Measurements from ENCODE around the gene PCGF3.

The PCGF3 gene, protein sequence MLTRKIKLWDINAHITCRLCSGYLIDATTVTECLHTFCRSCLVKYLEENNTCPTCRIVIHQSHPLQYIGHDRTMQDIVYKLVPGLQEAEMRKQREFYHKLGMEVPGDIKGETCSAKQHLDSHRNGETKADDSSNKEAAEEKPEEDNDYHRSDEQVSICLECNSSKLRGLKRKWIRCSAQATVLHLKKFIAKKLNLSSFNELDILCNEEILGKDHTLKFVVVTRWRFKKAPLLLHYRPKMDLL

DNA sequence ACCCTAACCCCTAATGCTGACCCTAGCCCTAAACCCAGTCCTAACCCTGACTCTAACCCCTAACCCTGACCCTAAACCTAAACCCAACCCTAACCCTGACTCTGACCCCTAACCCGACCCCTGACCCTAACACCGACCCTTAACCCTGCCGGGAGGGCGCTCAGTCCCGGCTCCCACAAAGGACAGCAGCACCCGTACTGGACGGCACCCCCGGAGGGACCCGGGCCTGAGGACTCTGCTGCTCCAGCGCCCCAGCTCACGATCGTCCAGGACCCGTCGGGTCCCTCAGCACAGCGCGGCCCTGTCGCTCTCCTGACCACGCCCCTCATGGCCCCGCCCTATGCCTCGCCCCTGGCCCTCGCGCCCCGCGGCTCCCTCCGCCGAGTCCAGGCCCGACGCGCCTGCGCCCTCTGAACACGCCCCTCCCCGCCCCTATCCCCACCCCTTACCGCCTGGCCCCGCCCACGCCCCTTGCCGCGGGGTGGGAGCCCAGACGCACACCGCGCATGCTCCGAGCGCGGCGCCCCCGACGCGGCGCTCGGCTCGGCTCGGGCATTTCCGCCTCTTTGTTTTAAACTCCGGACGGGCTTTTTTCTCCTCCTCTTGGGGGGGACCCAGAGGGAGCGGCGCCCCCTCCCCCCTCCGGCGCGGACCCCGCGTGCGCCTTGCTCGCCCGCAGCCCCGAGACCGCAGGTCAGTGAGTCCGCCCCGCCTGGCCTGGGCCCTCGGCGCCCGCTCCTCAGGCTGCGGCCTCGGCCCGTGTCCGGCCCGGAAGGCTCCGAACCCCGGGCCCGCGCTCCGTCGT, at the start of gene PCGF3:
Gene PCGF3, plus strand, starts transcription at position 555 of the 805 bp plus-strand sequence. CDS start 27,849 bp downstream, outside the sequence.
- Mint-ChIP-seq H3K4me1 (ENCODE audit: low read depth) (peaks cover 22% of the 10 kb centered on the region), H3K9me3 (no peaks in the 10 kb centered on the region), H3K36me3 (ENCODE audit: low read depth) (peaks cover 3% of the 10 kb centered on the region), H3K27ac (peak within 1 kb of the TSS; percentile 11), H3K4me3 (peak within 1 kb of the TSS; percentile 63), H3K27me3 (no peaks in the 10 kb centered on the region)

DNA sequence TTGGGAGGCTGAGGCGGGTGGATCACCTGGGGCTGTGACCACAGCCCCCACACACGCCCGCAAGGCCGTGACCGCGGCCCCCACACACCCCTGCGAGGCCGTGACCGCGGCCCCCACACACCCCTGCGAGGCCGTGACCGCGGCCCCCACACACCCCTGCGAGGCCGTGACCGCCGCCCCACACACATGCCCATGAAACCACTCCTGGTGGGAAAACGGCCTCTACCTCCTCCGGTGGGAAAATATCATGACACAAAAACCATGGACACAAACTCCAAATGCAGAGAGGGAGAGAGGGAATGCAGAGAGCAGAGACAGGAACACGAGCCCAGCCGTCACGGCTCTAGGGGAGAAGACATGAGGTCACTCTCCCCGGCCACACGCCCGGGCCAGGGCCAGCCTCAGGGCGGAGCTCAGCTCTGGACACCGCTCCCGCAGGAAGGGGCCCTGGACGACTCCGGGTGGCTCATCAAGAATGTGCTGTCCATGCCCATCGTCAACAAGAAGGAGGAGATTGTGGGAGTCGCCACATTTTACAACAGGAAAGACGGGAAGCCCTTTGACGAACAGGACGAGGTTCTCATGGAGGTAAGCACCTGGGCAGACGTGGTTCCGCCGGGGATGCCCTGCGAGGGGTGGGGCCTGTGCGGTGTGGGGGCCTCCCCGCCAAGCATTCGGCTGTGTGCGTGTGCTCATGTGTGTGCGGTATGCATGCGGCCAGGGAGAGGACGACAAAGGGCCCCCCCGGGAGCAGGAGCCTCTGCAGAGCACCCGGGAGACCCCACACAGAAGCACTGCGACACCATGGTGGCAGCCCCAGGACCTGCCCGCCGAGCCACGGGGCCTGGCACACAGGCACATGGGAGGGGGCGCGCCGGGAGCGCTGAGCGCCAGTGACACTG, 48.9 kb upstream of the PCGF3 start:
- no peaks in the 10 kb centered on the region for H3K9me3 Mint-ChIP-seq
- no peaks in the 10 kb centered on the region for H3K4me1 Mint-ChIP-seq (ENCODE audit: low read depth)
- H3K27me3 Mint-ChIP-seq, result peaks cover 6% of the 10 kb centered on the region
- H3K27ac Mint-ChIP-seq, result no peak overlapping the region
- H3K4me3 Mint-ChIP-seq, result no peak overlapping the region
- no peaks in the 10 kb centered on the region for H3K36me3 Mint-ChIP-seq (ENCODE audit: low read depth)

DNA sequence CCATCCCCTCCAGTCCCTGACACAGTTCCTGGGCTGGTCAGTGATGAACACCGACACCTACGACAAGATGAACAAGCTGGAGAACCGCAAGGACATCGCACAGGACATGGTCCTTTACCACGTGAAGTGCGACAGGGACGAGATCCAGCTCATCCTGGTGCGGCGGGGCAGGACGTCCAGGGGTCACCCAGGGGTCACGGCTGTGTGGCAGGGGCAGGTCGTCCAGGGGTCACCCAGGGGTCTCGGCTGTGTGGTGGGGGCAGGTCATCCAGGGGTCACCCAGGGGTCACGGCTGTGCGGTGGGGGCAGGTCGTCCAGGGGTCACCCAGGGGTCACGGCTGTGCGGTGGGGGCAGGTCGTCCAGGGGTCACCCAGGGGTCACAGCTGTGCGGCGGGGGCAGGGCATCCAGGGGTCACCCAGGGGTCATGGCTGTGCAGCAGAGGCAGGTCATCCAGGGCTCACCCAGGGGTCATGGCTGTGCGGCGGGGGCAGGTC, 48.2 kb upstream of the PCGF3 start:
- H3K4me1 Mint-ChIP-seq (ENCODE audit: low read depth), result no peaks in the 10 kb centered on the region
- no peaks in the 10 kb centered on the region for H3K36me3 Mint-ChIP-seq (ENCODE audit: low read depth)
- H3K27ac Mint-ChIP-seq, result no peak overlapping the region
- H3K4me3 Mint-ChIP-seq, result no peak overlapping the region
- no peaks in the 10 kb centered on the region for H3K9me3 Mint-ChIP-seq
- no peaks in the 10 kb centered on the region for H3K27me3 Mint-ChIP-seq

DNA sequence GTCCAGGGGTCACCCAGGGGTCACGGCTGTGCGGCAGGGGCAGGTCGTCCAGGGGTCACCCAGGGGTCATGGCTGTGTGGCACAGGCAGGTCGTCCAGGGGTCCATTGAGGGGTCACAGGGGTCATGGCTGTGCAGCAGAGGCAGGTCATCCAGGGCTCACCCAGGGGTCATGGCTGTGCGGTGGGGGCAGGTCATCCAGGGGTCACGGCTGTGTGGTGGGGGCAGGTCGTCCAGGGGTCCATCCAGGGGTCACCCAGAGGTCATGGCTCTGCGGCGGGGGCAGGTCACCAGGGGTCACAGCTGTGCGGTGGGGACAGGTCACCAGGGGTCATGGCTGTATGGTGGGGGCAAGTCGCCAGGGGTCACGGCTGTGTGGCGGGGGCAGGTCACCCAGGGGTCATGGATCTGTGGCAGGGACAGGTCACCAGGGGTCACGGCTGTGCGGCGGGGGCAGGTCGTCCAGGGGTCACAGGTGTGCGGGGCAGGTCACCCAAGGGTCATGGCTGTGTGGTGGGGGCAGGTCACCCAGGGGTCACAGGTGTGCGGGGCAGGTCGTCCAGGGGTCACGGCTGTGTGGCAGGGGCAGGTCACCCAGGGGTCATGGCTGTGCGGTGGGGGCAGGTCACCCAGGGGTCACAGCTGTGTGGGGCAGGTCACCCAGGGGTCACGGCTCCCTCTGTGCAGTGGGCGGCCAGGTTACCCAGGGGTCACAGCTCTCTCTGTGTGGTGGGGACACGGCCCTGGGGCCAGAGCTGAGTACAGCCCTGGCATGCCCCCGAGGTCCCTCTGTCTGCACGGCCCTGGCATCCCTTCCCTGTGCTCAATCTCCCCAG, 47.6 kb upstream of the PCGF3 start:
- Mint-ChIP-seq H3K27ac (no peak overlapping the region), H3K4me3 (no peak overlapping the region), H3K36me3 (ENCODE audit: low read depth) (no peaks in the 10 kb centered on the region), H3K27me3 (no peaks in the 10 kb centered on the region), H3K9me3 (no peaks in the 10 kb centered on the region), H3K4me1 (ENCODE audit: low read depth) (no peaks in the 10 kb centered on the region)

DNA sequence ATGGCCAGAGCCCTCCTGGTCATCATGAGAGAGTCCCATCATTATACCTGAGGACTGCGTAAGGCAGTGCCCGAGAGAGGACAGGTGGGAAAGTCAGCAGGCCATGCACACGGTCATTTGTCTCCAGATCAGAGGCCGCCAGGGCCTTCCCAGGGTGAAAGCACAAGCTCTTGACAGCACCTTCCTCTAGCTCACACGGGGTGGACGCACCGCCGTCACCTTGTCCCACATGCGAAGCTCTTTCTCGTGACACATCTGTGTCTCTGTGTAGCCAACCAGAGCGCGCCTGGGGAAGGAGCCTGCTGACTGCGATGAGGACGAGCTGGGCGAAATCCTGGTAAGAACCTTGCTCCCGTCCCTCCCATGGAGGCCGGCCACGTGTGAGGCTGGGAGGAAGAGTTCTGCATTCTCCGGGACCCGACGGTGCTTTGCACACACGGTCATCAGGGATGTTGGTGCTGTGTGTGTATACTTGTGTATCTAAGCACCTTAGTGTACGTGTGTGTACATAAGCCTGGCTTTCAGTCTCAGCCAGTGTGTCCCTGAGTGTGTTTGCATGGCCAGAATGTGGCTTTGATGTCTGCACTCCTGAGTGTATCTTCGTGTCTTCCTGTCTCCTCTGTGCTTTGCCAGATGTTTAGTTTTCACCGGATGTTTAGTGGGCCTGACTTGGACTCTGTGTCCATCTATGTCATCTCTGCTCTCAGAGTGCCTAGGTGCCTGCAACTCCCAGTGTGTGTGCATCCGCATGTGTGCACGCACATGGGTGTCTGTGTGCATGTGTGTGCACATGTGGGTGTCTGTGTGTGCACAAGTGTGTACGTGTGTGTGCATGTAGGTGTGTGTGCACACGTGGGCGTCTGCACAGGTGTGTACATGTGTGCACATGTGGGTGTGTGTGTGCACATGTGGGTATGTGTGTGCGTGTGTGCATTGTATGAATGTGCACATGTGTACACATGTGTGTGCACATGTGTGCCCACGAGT, 46.7 kb upstream of the PCGF3 start:
- H3K27me3 Mint-ChIP-seq, result no peaks in the 10 kb centered on the region
- H3K27ac Mint-ChIP-seq, result no peak overlapping the region

DNA sequence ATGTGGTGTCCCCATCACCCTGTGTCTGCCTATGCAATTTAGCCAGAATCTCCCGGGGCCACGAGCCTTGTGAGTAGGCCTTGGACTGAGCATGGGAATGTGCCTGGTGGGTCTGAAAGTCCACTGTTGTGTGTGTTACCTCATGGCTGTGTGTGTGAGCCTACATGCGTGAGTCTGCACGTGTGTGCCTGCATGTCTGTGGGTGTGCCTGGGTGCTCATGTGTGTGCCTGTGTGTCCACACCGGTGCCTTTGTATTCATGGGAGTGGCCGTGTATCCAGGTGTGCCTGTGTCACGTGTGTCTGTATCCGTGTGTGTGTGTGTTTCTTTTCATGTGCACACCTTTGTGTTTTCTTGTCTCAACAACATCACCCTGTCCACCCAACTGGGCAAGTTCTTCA, 45.8 kb upstream of the PCGF3 start:
- peaks cover 7% of the 10 kb centered on the region for H3K4me1 Mint-ChIP-seq (ENCODE audit: low read depth)
- no peaks in the 10 kb centered on the region for H3K9me3 Mint-ChIP-seq
- H3K4me3 Mint-ChIP-seq, result no peak overlapping the region
- no peak overlapping the region for H3K27ac Mint-ChIP-seq
- H3K27me3 Mint-ChIP-seq, result no peaks in the 10 kb centered on the region
- no peaks in the 10 kb centered on the region for H3K36me3 Mint-ChIP-seq (ENCODE audit: low read depth)

More for the DNA sequence above, 46.7 kb upstream of the PCGF3 start:
- H3K4me3 Mint-ChIP-seq, result no peak overlapping the region
- no peaks in the 10 kb centered on the region for H3K36me3 Mint-ChIP-seq (ENCODE audit: low read depth)
- no peaks in the 10 kb centered on the region for H3K9me3 Mint-ChIP-seq
- H3K4me1 Mint-ChIP-seq (ENCODE audit: low read depth), result no peaks in the 10 kb centered on the region

DNA sequence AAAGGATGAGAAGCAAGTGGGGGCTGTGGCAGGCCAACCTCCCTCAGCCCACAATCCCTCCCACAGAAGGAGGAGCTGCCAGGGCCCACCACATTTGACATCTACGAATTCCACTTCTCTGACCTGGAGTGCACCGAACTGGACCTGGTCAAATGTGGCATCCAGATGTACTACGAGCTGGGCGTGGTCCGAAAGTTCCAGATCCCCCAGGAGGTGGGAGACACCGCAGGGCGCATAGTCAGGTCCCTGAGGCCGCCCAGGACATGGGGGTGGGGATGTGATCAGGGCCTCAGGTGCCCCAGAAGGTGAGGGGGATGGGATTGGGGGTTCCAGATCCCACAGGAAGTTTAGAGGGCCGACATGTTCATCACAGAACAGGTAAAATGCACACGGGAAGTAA, 45.2 kb upstream of the PCGF3 start:
- Mint-ChIP-seq H3K4me3 (no peak overlapping the region), H3K27ac (no peak overlapping the region), H3K4me1 (ENCODE audit: low read depth) (peaks cover 11% of the 10 kb centered on the region), H3K9me3 (no peaks in the 10 kb centered on the region), H3K36me3 (ENCODE audit: low read depth) (no peaks in the 10 kb centered on the region), H3K27me3 (no peaks in the 10 kb centered on the region)

DNA sequence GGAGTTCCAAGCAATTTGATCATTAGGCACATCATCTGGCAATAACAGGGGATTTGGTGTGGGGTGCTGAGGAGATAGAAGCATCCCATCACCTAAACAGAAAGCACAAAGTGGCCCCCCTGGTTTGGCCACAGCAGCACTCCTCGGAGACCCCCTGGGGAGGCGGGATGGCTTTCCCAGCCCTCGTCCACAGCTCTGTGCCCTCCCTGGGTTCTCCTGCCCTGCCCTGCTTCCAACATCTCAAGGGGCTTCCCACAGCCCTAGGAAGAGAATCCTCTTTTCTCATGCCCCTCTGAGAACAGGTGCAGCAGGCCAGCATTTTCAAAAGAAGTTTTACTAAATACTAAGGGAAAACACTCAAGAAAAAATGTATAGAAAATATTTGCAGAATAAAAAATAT, 44.4 kb upstream of the PCGF3 start:
- H3K4me1 Mint-ChIP-seq (ENCODE audit: low read depth), result peaks cover 12% of the 10 kb centered on the region
- no peaks in the 10 kb centered on the region for H3K36me3 Mint-ChIP-seq (ENCODE audit: low read depth)
- H3K27ac Mint-ChIP-seq, result no peak overlapping the region
- H3K4me3 Mint-ChIP-seq, result no peak overlapping the region
- no peaks in the 10 kb centered on the region for H3K27me3 Mint-ChIP-seq
- H3K9me3 Mint-ChIP-seq, result no peaks in the 10 kb centered on the region

DNA sequence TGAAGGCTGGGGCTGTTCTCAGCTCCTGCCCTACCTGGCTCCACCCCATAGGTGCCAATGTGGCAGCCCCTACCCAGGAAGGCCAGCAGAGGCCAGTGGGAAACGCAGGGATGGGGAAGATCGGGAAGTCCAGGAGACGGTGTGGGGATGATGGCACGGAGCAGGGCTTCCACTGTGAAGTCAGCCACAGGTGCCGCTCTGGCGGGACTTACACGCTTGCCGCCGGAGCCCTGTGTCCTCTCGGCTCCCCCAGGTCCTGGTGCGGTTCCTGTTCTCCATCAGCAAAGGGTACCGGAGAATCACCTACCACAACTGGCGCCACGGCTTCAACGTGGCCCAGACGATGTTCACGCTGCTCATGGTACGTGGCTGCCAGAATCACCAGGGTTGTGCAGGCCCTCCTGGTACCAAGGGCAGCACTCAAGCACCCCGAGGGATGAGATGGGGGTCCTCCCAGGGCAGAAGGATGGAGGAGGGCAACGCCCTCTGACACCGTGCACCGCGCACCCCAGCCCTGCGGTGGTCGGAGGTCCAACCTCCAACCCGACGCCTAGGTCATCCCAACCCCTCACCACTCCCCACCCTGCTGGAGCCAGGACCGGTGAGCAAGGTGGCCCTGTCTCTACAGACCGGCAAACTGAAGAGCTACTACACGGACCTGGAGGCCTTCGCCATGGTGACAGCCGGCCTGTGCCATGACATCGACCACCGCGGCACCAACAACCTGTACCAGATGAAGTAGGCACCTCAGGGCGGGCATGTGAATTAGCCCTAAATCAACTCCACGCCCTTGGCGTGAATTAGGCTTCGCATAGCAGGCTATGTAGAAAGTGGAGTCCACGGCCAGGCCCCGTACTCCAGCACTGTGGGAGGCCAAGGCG, 43.5 kb upstream of the PCGF3 start:
- Mint-ChIP-seq H3K9me3 (no peaks in the 10 kb centered on the region), H3K27ac (no peak overlapping the region), H3K36me3 (ENCODE audit: low read depth) (no peaks in the 10 kb centered on the region), H3K4me3 (peak overlapping the region; percentile 35), H3K27me3 (no peaks in the 10 kb centered on the region), H3K4me1 (ENCODE audit: low read depth) (peaks cover 12% of the 10 kb centered on the region)

DNA sequence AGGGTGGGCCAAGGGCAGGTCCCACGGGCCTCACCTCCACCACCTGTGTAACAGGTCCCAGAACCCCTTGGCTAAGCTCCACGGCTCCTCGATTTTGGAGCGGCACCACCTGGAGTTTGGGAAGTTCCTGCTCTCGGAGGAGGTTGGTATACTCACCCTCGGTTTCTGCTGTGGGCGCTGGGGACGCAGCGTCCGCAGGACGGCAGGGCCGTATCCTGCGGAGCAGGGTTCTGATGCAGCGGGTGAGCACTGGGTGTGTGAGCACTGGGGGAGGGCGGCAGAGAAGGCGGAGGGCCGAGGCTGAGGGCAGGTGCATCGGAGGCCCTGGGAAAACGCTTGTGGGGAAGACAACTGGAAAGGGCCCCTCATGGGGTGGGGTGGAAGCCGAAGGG, 42.6 kb upstream of the PCGF3 start:
- Mint-ChIP-seq H3K27me3 (no peaks in the 10 kb centered on the region), H3K9me3 (no peaks in the 10 kb centered on the region), H3K4me1 (ENCODE audit: low read depth) (peaks cover 12% of the 10 kb centered on the region), H3K27ac (peak overlapping the region; percentile 76), H3K4me3 (peak overlapping the region; percentile 82), H3K36me3 (ENCODE audit: low read depth) (no peaks in the 10 kb centered on the region)

DNA sequence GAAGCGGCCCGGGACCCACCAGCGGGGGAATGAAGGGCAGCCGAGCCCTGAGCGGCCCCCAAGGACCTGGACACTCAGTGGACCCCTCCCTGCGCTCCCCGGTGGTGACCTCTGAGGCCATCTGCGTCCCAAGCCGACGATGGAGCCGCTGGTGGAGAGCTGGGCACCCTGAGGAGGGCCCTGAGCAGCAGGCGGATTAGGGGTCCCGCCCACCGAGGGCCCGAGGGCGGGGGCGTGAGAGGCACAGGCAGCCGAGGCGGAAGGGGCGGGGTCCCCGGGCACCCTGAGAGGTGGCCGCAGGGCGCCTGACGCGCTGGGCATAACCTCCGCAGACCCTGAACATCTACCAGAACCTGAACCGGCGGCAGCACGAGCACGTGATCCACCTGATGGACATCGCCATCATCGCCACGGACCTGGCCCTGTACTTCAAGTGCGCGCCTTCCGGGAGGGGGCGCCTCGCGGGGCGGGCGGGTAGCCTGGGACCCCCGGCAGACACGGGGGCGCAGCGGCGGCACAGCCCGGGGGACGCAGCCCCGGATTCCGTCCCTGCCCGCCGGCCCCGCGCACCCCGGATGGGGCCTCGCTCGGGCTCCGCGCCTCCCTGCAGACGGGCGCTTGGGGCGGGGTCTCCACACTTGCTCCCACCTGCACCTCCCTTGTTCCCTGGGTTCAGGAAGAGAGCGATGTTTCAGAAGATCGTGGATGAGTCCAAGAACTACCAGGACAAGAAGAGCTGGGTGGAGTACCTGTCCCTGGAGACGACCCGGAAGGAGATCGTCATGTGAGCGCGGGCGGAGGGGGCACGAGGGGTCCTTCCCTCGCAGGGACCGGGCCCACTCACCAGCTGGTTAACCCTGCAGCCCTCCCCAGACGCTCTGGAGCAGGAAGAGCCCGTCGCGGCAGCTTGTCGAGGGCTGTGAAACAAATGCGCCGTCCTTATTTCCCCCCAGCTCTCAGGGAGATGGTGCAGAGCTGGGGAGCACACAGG, 41.9 kb upstream of the PCGF3 start:
- peak overlapping the region; percentile 82 for H3K4me3 Mint-ChIP-seq

More for the DNA sequence above, 41.9 kb upstream of the PCGF3 start:
- peak overlapping the region; percentile 76 for H3K27ac Mint-ChIP-seq
- peaks cover 12% of the 10 kb centered on the region for H3K4me1 Mint-ChIP-seq (ENCODE audit: low read depth)
- no peaks in the 10 kb centered on the region for H3K36me3 Mint-ChIP-seq (ENCODE audit: low read depth)
- H3K9me3 Mint-ChIP-seq, result no peaks in the 10 kb centered on the region
- H3K27me3 Mint-ChIP-seq, result no peaks in the 10 kb centered on the region
